Brain microvascular endothelial cell (primary cell): ENCODE data around the gene ZMAT3.
A peak's percentile ranks its signal among the peaks of the same experiment; 100 is the strongest.

Experiments used
- DNase-seq: peaks from one replicate; pipeline ENCODE4 v3.0.0-alpha.2; 2020
- H3K27ac ChIP-seq: fragments of 250-450 bp; sonication (Bioruptor Pico); 2 replicates; pipeline ENCODE4 v1.5.1; 2020; ENCODE audit warnings: mild to moderate bottlenecking, moderate library complexity
- H3K27me3 ChIP-seq: fragments of 250-450 bp; sonication (Bioruptor Pico); replicated peaks from 2 replicates; pipeline ENCODE4 v1.5.1; 2020; ENCODE audit warnings: mild to moderate bottlenecking
- H3K36me3 ChIP-seq: fragments of 250-450 bp; sonication (Bioruptor Pico); replicated peaks from 2 replicates; pipeline ENCODE4 v1.5.1; 2020; ENCODE audit warnings: mild to moderate bottlenecking
- H3K4me3 ChIP-seq: 2 replicates; pipeline ENCODE4 v1.5.1; 2011; ENCODE audit warnings: low read depth, mild to moderate bottlenecking, control low read depth, low read length, moderate library complexity
- in situ Hi-C: cut with HindIII; loops from 2 replicates; pipeline ENCODE4 v1.10.0; 2017; ENCODE audit warnings: low sequenced_read_pairs, low pct_ligation_motif_present
- TF ChIP-seq, protein P1 (sequence below): IDR thresholded peaks from 2 replicates; pipeline ENCODE4 v1.5.1; 2011; ENCODE audit warnings: low read depth, mild to moderate bottlenecking, moderate library complexity, low read length, control low read depth, inconsistent platforms; ENCODE audit errors: missing control alignments

Gene ZMAT3

GRCh38 chr3:179029096-179029495, 42.5 kb downstream of the ZMAT3 start:
- in situ Hi-C loops: no loop called here
- TF ChIP-seq, protein P1, sequence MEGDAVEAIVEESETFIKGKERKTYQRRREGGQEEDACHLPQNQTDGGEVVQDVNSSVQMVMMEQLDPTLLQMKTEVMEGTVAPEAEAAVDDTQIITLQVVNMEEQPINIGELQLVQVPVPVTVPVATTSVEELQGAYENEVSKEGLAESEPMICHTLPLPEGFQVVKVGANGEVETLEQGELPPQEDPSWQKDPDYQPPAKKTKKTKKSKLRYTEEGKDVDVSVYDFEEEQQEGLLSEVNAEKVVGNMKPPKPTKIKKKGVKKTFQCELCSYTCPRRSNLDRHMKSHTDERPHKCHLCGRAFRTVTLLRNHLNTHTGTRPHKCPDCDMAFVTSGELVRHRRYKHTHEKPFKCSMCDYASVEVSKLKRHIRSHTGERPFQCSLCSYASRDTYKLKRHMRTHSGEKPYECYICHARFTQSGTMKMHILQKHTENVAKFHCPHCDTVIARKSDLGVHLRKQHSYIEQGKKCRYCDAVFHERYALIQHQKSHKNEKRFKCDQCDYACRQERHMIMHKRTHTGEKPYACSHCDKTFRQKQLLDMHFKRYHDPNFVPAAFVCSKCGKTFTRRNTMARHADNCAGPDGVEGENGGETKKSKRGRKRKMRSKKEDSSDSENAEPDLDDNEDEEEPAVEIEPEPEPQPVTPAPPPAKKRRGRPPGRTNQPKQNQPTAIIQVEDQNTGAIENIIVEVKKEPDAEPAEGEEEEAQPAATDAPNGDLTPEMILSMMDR: no peak
- Histone ChIP-seq H3K27me3 (no peaks in the 10 kb centered on the region), H3K27ac (no peak overlapping the region), H3K36me3 (peaks cover 8% of the 10 kb centered on the region), H3K4me3 (no peak overlapping the region)
- no peak for DNase-seq

- no peak overlapping the region for H3K4me3 ChIP-seq
- DNase-seq: no peak
- in situ Hi-C loops: no loop called here
- TF ChIP-seq, protein P1: no peak
- H3K27me3 ChIP-seq: no peaks in the 10 kb centered on the region
- H3K36me3 ChIP-seq: peaks cover 8% of the 10 kb centered on the region
- H3K27ac ChIP-seq: no peak overlapping the region
Measured at GRCh38 chr3:179028408-179028807, 43.2 kb downstream of the ZMAT3 start.

GRCh38 chr3:179027326-179027900, 44.2 kb downstream of the ZMAT3 start:
- peak overlapping the region; percentile 86 for H3K27ac ChIP-seq
- no peaks in the 10 kb centered on the region for H3K27me3 ChIP-seq
- peak; percentile 79 for DNase-seq
- in situ Hi-C loops: no loop called here
- H3K36me3 ChIP-seq: peaks cover 8% of the 10 kb centered on the region
- no peak overlapping the region for H3K4me3 ChIP-seq
- TF ChIP-seq, protein P1: peak; percentile 29

DNA sequence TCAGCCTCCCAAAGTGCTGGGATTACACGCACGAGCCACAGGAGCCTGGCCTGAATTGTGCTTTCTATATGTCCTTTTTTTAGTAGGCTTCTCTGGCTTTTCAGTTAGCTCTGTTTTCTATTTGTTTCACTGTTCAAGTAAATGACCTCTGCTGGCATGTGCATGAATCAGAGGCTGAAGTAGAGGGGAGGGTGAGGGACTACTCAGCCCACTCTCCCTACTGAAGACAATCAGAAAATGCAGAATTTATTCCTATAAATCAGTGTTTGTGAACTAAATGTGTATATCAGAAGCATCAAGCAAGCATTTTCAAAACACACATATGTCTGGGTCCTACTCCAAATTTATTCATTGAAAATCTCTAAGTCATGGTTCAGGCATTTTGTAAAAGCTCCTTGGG, 45.0 kb downstream of the ZMAT3 start:
- H3K4me3 ChIP-seq: no peak overlapping the region
- in situ Hi-C loops: no loop called here
- peaks cover 8% of the 10 kb centered on the region for H3K36me3 ChIP-seq
- TF ChIP-seq, protein P1: no peak
- DNase-seq: peak; percentile 68
- peak overlapping the region; percentile 86 for H3K27ac ChIP-seq
- no peaks in the 10 kb centered on the region for H3K27me3 ChIP-seq

DNA sequence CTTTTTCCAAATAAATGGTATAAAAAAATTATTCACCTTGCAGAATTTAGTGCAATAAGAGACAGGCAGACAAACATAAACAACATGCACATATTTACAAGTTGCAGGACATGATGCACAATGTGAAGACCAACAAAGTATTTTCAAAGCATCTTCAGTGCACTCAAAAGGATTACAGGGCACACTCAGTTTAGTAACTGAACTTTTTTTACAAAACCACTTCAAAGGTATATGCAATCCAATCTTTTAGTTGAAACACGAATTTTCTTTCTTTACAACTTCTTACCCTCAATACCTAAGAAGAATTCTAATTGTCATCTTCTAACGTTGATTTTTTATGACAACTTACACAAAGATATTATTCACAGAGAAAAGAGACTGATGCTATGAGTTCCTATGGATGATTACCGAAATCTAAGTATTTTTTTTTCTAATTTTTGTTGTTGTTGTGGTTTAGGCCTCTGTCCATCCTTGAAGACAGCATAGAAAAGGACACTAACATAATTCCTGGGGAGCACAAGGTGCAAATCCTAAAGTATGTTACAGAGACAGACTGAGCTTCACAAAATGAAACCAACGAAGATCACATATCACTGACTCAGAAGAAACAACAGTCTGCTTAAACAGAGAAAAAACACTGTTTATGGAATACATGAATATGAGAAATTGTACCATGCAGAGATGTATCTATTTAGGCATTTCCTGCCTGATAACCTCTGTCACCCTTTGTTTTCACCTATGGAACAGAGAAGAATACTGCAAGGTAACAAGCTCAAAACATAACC, 50.3 kb downstream of the ZMAT3 start:
- no peak for DNase-seq
- peak overlapping the region; percentile 20 for H3K27ac ChIP-seq
- H3K27me3 ChIP-seq: no peaks in the 10 kb centered on the region
- in situ Hi-C loops: loop anchor here (25.0 kb wide), 1 partner anchor 291 kb away; the partner anchor contains the start of gene ZNF639
- peaks cover 16% of the 10 kb centered on the region for H3K36me3 ChIP-seq
- no peak overlapping the region for H3K4me3 ChIP-seq
- TF ChIP-seq, protein P1: no peak
